ENCODE data around the gene ACSBG1. TPM values are rescaled to one million over a fixed set of nuclear protein-coding genes. Genes with fewer than 3 reads are reported as not detected.

Gene ACSBG1
- total and polyA plus RNA-seq, 10 donors = 0.16 to 0.33 (median 0.25) TPM; not detected in 4

DNA sequence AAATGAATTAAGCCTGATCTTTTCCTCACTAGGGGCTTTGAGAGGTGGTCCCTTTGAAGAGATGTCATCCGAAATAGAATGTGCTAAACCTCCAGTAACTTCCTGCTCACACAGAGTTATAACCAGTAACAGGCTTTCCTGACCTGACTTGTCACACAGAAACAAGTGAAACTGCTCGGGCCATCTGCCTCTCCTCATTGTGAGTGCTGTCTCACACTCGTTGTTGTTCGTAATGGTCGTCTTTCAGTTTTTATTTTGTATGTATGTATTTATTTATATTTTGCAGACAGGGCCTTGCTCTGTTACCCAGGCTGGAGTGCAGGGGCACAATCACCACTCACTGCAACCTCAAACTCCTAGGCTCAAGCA lies 24.0 kb downstream of the ACSBG1 start:
- H3K27ac ChIP-seq = no peak overlapping the region
- no peak for DNase-seq
- intact Hi-C loops (cut with DNase I; ENCODE audit: low total_unique reads) = no loop called here
- no peaks in the 10 kb centered on the region for H3K9me3 ChIP-seq
- no peak overlapping the region for H3K4me3 ChIP-seq
- 55 to 67% (median 66%) methylated on average over 5 of the region's 5 CpGs for WGBS, 5 donors
- H3K4me1 ChIP-seq = no peaks in the 10 kb centered on the region
- TF ChIP-seq POLR2AphosphoS5 (IDR thresholded peaks at IDR 0.05) (no peak), POLR2A (IDR thresholded peaks at IDR 0.05) (no peak)
- TF ChIP-seq, protein P1, sequence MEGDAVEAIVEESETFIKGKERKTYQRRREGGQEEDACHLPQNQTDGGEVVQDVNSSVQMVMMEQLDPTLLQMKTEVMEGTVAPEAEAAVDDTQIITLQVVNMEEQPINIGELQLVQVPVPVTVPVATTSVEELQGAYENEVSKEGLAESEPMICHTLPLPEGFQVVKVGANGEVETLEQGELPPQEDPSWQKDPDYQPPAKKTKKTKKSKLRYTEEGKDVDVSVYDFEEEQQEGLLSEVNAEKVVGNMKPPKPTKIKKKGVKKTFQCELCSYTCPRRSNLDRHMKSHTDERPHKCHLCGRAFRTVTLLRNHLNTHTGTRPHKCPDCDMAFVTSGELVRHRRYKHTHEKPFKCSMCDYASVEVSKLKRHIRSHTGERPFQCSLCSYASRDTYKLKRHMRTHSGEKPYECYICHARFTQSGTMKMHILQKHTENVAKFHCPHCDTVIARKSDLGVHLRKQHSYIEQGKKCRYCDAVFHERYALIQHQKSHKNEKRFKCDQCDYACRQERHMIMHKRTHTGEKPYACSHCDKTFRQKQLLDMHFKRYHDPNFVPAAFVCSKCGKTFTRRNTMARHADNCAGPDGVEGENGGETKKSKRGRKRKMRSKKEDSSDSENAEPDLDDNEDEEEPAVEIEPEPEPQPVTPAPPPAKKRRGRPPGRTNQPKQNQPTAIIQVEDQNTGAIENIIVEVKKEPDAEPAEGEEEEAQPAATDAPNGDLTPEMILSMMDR (IDR thresholded peaks at IDR 0.05 in 8 of 11, conservative IDR thresholded peaks at IDR 0.05 in 3 of 11) = no peak
- peaks cover 0 to 12% (median 0%) of the 10 kb centered on the region in 7 donors for H3K27me3 ChIP-seq (replicated peaks in 1 of 7)
- no peaks in the 10 kb centered on the region for H3K36me3 ChIP-seq

DNA sequence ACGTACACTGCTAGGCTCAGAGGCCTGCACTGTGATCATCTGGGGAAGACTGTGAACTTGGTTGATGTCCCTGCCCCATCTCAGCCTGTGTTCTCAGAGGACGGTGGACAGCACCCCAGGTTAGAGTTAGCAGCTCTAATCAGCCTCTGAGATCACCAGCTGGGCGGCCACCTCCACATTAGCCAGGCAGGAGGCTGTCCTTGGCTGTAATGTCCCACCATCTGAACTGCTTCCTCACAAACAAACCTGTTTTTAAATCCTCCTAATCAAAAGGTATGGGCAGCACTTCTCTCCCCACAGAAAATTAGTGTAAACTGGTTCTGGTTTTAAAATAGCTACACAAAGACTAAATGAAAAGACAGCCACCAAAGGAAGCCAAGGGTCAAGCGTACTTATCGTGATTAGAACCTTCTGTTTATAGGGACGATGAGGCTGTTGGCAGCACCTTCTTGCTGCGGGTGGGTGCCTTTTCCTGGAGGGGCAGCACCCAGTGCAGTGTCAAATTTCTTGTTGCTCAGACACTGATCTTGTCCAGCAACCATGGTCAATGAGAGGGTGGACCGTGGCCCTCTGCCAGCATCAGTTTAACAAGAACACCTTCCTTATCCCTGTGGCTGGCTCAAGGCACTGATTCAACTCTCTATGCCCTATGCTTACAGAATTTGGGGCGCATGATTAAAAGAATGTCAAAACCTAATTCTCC lies 24.6 kb downstream of the ACSBG1 start:
- Histone ChIP-seq H3K4me3 (no peak overlapping the region), H3K9me3 (no peaks in the 10 kb centered on the region), H3K36me3 (no peaks in the 10 kb centered on the region), H3K4me1 (no peaks in the 10 kb centered on the region), H3K27me3 (replicated peaks in 1 of 7) (peaks cover 0 to 12% (median 0%) of the 10 kb centered on the region in 7 donors), H3K27ac (no peak overlapping the region)
- WGBS, 5 donors = 65 to 76% (median 73%) methylated on average over 8 to 9 of the region's 9 CpGs
- intact Hi-C loops (cut with DNase I; ENCODE audit: low total_unique reads) = no loop called here
- DNase-seq = peak; percentile 47
- TF ChIP-seq, protein P1 (IDR thresholded peaks at IDR 0.05 in 8 of 11, conservative IDR thresholded peaks at IDR 0.05 in 3 of 11) = no peak
- TF ChIP-seq POLR2A (IDR thresholded peaks at IDR 0.05) (no peak), POLR2AphosphoS5 (IDR thresholded peaks at IDR 0.05) (no peak)

DNA sequence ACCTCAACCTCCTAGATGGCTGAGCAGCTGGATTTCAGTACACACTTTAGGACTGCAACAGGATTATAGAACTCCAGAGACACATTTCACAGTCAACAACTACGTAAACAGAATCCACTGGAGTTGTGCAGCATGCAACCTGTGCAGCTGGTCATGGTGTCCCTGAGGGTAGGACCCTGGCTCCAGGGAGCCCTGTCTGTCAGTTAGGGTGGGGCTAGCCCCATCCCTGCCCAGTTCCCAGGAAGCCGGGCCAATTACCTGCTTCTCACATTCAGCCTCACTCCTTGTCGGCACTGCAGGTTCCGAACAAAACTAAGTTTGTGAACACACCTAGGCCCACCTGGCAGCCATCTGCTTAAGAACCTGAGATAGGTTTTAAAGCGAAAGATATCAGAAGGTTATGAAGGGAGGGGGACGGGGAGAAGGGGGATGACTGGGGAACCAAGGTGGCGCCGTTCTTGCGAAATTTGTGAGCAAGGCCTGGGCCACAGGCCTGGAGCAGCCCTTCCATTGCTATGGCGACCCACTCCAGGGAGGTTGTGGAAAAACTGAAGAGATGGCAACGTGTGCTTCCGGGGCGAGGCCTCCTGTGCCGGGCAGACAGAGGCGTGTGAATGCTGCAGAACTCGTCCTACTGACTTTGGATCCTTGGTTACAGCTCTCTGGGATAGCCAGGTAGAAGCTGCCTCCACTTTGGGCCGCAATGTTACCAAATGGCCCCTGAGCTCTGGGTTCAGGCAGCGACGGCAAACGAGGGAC lies 25.3 kb downstream of the ACSBG1 start:
- TF ChIP-seq POLR2AphosphoS5 (IDR thresholded peaks at IDR 0.05) (no peak), POLR2A (IDR thresholded peaks at IDR 0.05) (no peak)
- TF ChIP-seq, protein P1 (IDR thresholded peaks at IDR 0.05 in 8 of 11, conservative IDR thresholded peaks at IDR 0.05 in 3 of 11) = no peak
- no peak overlapping the region for H3K4me3 ChIP-seq

DNA sequence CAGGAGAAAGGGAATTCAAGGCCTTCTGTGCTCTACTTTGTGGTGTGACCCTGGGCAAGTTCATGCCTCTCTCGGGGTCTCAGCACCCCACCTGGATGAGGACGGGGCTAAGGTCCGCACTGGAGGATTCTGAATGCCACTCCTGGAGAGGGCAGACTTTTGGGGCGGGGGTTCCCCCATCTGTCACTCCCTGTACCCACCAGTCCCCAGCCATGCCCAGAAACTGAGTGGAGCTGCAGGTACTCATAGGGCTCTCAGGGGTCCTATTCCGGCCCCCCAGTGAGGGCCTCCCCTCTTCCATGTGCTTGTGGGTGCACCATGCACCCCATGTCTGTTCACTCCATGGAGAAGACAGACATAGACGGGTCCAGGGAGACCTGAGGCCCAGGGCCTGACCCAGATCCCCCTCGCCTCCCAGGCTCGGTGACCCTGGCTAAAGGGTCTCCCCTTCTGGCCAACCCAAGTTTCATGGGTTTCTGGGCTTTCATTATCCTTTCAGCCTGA lies 26.0 kb downstream of the ACSBG1 start:
- H3K36me3 ChIP-seq = no peaks in the 10 kb centered on the region
- peaks cover 0 to 10% (median 0%) of the 10 kb centered on the region in 7 donors for H3K27me3 ChIP-seq (replicated peaks in 1 of 7)
- no peaks in the 10 kb centered on the region for H3K9me3 ChIP-seq
- H3K4me3 ChIP-seq = no peak overlapping the region
- DNase-seq = no peak
- TF ChIP-seq, protein P1 (IDR thresholded peaks at IDR 0.05 in 8 of 11, conservative IDR thresholded peaks at IDR 0.05 in 3 of 11) = no peak
- TF ChIP-seq POLR2A (IDR thresholded peaks at IDR 0.05) (no peak), POLR2AphosphoS5 (IDR thresholded peaks at IDR 0.05) (no peak)
- intact Hi-C loops (cut with DNase I; ENCODE audit: low total_unique reads) = no loop called here
- no peak overlapping the region for H3K27ac ChIP-seq
- H3K4me1 ChIP-seq = no peaks in the 10 kb centered on the region
- 81 to 95% (median 90%) methylated on average over 8 of the region's 8 CpGs for WGBS, 5 donors

More for the DNA sequence above, 25.3 kb downstream of the ACSBG1 start:
- no peak for DNase-seq
- intact Hi-C loops (cut with DNase I; ENCODE audit: low total_unique reads) = no loop called here
- WGBS, 5 donors = 80 to 89% (median 87%) methylated on average over 14 to 20 of the region's 20 CpGs
- Histone ChIP-seq H3K9me3 (no peaks in the 10 kb centered on the region), H3K27me3 (replicated peaks in 1 of 7) (peaks cover 0 to 12% (median 0%) of the 10 kb centered on the region in 7 donors), H3K27ac (no peak overlapping the region), H3K36me3 (no peaks in the 10 kb centered on the region), H3K4me1 (no peaks in the 10 kb centered on the region)

Measured in spleen (tissue), 11 donors.